PC-3 (cell line): ENCODE results near the gene LRRC47. TPM values are rescaled to one million over a fixed set of nuclear protein-coding genes. Genes with fewer than 3 reads are reported as not detected.

Experiments
- ATAC-seq: fragments of 200-7000 bp; cut with Tn5 transposase; 2 replicates; pipeline ENCODE4 v1.9.1; 2020; ENCODE audit warnings: mild to moderate bottlenecking, moderate library complexity
- BruUV-seq: library from RNA; stranded (reverse); fragments of 400-500 nt; replicated peaks from 2 replicates; lab custom pipeline; 2021; lab: Mats Ljungman, UMichigan
- CTCF ChIA-PET: fragments of 300-600 bp; sonication (Branson Sonifier 250); formaldehyde crosslinking; loops from one replicate; lab custom pipeline; 2022; ENCODE audit warnings: antibody characterized with exemption; lab: Charles Lee
- POLR2A ChIA-PET: fragments of 300-600 bp; sonication (Branson Sonifier 250); formaldehyde crosslinking; loops from one replicate; lab custom pipeline; 2022; ENCODE audit warnings: antibody characterized with exemption; ENCODE audit not compliant: unreplicated experiment; lab: Charles Lee
- DNase-seq: peaks from one replicate; pipeline ENCODE4 v3.0.0-alpha.2; 2015
- H2AFZ ChIP-seq: fragments of 300-600 bp; sonication (generic); 2 replicates; pipeline ENCODE4 v1.6.0; 2016; ENCODE audit warnings: antibody characterized with exemption, low read length
- H3F3A ChIP-seq: fragments of 300-600 bp; sonication (generic); one replicate; pipeline ENCODE4 v1.6.0; 2017; ENCODE audit warnings: antibody characterized with exemption, low read length, control low read depth, mild to moderate bottlenecking; ENCODE audit not compliant: unreplicated experiment
- H3K27ac ChIP-seq: fragments of 300-600 bp; sonication (generic); 2 replicates; pipeline ENCODE4 v1.5.1; 2016; ENCODE audit warnings: mild to moderate bottlenecking, low read length
- H3K27me3 ChIP-seq: fragments of 300-600 bp; sonication (generic); 2 replicates; pipeline ENCODE4 v1.6.1; 2016; ENCODE audit warnings: low read length, mixed read lengths
- H3K36me3 ChIP-seq: fragments of 300-600 bp; sonication (generic); 2 replicates; pipeline ENCODE4 v1.6.1; 2016; ENCODE audit warnings: low read depth, mixed run types, low read length, mixed read lengths
- H3K4me1 ChIP-seq: fragments of 300-600 bp; sonication (generic); 2 replicates; pipeline ENCODE4 v1.5.1; 2016; ENCODE audit warnings: low read length; ENCODE audit not compliant: insufficient read depth
- H3K4me2 ChIP-seq: fragments of 300-600 bp; sonication (generic); 2 replicates; pipeline ENCODE4 v1.6.0; 2016; ENCODE audit warnings: low read length
- H3K4me3 ChIP-seq: fragments of 300-600 bp; sonication (generic); 2 replicates; pipeline ENCODE4 v1.5.1; 2016; ENCODE audit warnings: mild to moderate bottlenecking, low read length, mixed read lengths
- H3K79me2 ChIP-seq: fragments of 300-600 bp; sonication (generic); 2 replicates; pipeline ENCODE4 v1.6.1; 2017; ENCODE audit warnings: low read length, mixed read lengths
- H3K9ac ChIP-seq: fragments of 300-600 bp; sonication (generic); 2 replicates; pipeline ENCODE4 v1.6.0; 2016; ENCODE audit warnings: mild to moderate bottlenecking, low read length
- H3K9me2 ChIP-seq: fragments of 300-600 bp; sonication (generic); replicated peaks from 2 replicates; pipeline ENCODE4 v1.6.1; 2016; ENCODE audit warnings: mixed run types, low read length, mixed read lengths
- H3K9me3 ChIP-seq: fragments of 300-600 bp; sonication (generic); 2 replicates; pipeline ENCODE4 v1.6.1; 2016; ENCODE audit warnings: low read length, mixed read lengths
- H4K20me1 ChIP-seq: fragments of 300-600 bp; sonication (generic); 2 replicates; pipeline ENCODE4 v1.6.1; 2016; ENCODE audit warnings: low read length, mixed read lengths
- CTCF ChIP-seq: fragments of 300-600 bp; sonication (generic); conservative IDR thresholded peaks from 2 replicates; pipeline ENCODE4 v1.5.1; 2017; ENCODE audit warnings: antibody characterized with exemption, low read depth, mild to moderate bottlenecking, low read length
- EZH2 ChIP-seq: fragments of 300-600 bp; sonication (generic); IDR thresholded peaks from one replicate; pipeline ENCODE4 v1.6.1; 2017; ENCODE audit warnings: antibody characterized with exemption, mild to moderate bottlenecking, low read length; ENCODE audit not compliant: unreplicated experiment
- EZH2phosphoT487 ChIP-seq: fragments of 300-600 bp; sonication (generic); IDR thresholded peaks from 2 replicates; pipeline ENCODE4 v1.6.1; 2018; ENCODE audit warnings: mild to moderate bottlenecking, antibody characterized with exemption, low read length, borderline replicate concordance
- intact Hi-C: fragments of 100-400 bp; cut with micrococcal nuclease; formaldehyde crosslinking; loops from 2 replicates; pipeline ENCODE4 v1.9.0; 2023
- total RNA-seq: library from RNA; depleted of rRNA; stranded (reverse); fragments of >200 nt; gene quantifications from 2 replicates; pipeline ENCODE4 v1.2.3, GENCODE V29; 2014

Gene LRRC47
- total RNA-seq, 1 experiment from 2014 or later, result 77.4 TPM

GRCh38 chr1:3774946-3775489 is 21.3 kb downstream of the LRRC47 start:
- H3K27me3 ChIP-seq, result no peaks in the 10 kb centered on the region
- CTCF ChIA-PET, result no interaction called here
- BruUV-seq, result no TSS peak
- no peaks in the 10 kb centered on the region for H3K9me3 ChIP-seq
- POLR2A ChIA-PET, result no interaction called here
- H3K36me3 ChIP-seq, result peaks cover 4% of the 10 kb centered on the region
- no peaks in the 10 kb centered on the region for H4K20me1 ChIP-seq
- H3K4me2 ChIP-seq, result no peak overlapping the region
- TF ChIP-seq EZH2 (no peak), CTCF (no peak), EZH2phosphoT487 (no peak)
- DNase-seq (no peak), ATAC-seq (no peak)
- H3K79me2 ChIP-seq, result no peaks in the 10 kb centered on the region
- intact Hi-C loops, result no loop called here
- no peaks in the 10 kb centered on the region for H3F3A ChIP-seq
- H3K27ac ChIP-seq, result no peak overlapping the region
- no peak overlapping the region for H3K9ac ChIP-seq
- no peaks in the 10 kb centered on the region for H3K9me2 ChIP-seq
- H3K4me3 ChIP-seq, result no peak overlapping the region
- no peak overlapping the region for H2AFZ ChIP-seq
- H3K4me1 ChIP-seq, result peaks cover 13% of the 10 kb centered on the region; the same call in 1 of the 2 replicates

GRCh38 chr1:3774276-3774945 is 21.9 kb downstream of the LRRC47 start:
- TF ChIP-seq CTCF (no peak), EZH2 (no peak)
- Histone ChIP-seq H4K20me1 (no peaks in the 10 kb centered on the region), H3K27ac (no peak overlapping the region), H3K9me2 (no peaks in the 10 kb centered on the region), H3K36me3 (no peaks in the 10 kb centered on the region; the same call in 1 of the 2 replicates), H3K79me2 (no peaks in the 10 kb centered on the region), H3K9ac (no peak overlapping the region), H3K27me3 (no peaks in the 10 kb centered on the region), H3K9me3 (no peaks in the 10 kb centered on the region), H3K4me2 (no peak overlapping the region), H3K4me1 (peaks cover 13% of the 10 kb centered on the region; the same call in 1 of the 2 replicates), H3F3A (no peaks in the 10 kb centered on the region), H2AFZ (no peak overlapping the region), H3K4me3 (no peak overlapping the region)
- DNase-seq, result no peak
- intact Hi-C loops, result no loop called here
- ATAC-seq, result no peak
- POLR2A ChIA-PET, result no interaction called here
- CTCF ChIA-PET, result no interaction called here
- no TSS peak for BruUV-seq
